ENCODE measurements around the gene PRAC1.
A peak's percentile ranks its signal among the peaks of the same experiment; 100 is the strongest.

Gene PRAC1

GRCh38 chr17:48761114-48761513, 38.8 kb upstream of the PRAC1 start:
- H4K20me1 ChIP-seq (ENCODE audit: insufficient read depth, low read length): no peaks in the 10 kb centered on the region
- no peaks in the 10 kb centered on the region for H3K9me3 ChIP-seq (ENCODE audit: insufficient read depth, low read length)
- H3K36me3 ChIP-seq (replicated peaks; ENCODE audit: low read depth, low read length): no peaks in the 10 kb centered on the region
- no peak for TF ChIP-seq EZH2phosphoT487 (IDR thresholded peaks at IDR 0.05; ENCODE audit: low read depth)
- TF ChIP-seq, protein P1, sequence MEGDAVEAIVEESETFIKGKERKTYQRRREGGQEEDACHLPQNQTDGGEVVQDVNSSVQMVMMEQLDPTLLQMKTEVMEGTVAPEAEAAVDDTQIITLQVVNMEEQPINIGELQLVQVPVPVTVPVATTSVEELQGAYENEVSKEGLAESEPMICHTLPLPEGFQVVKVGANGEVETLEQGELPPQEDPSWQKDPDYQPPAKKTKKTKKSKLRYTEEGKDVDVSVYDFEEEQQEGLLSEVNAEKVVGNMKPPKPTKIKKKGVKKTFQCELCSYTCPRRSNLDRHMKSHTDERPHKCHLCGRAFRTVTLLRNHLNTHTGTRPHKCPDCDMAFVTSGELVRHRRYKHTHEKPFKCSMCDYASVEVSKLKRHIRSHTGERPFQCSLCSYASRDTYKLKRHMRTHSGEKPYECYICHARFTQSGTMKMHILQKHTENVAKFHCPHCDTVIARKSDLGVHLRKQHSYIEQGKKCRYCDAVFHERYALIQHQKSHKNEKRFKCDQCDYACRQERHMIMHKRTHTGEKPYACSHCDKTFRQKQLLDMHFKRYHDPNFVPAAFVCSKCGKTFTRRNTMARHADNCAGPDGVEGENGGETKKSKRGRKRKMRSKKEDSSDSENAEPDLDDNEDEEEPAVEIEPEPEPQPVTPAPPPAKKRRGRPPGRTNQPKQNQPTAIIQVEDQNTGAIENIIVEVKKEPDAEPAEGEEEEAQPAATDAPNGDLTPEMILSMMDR (IDR thresholded peaks at IDR 0.05; ENCODE audit: low read depth, low read length): no peak
- H3K79me2 ChIP-seq (ENCODE audit: low read length): no peaks in the 10 kb centered on the region
- no peak overlapping the region for H3K27ac ChIP-seq (ENCODE audit: low read length)
- H3K27me3 ChIP-seq (ENCODE audit: low read depth, low read length): peaks cover 13% of the 10 kb centered on the region; the same call in 1 of the 2 replicates
- H3K4me2 ChIP-seq (ENCODE audit: low read length): no peak overlapping the region
- H3K4me1 ChIP-seq (ENCODE audit: low read length): peaks cover 11% of the 10 kb centered on the region
- H3K9ac ChIP-seq (ENCODE audit: low read length): no peak overlapping the region
- H2AFZ ChIP-seq (ENCODE audit: low read depth, low read length): no peak overlapping the region
- no peak overlapping the region for H3K4me3 ChIP-seq (ENCODE audit: low read length)

DNA sequence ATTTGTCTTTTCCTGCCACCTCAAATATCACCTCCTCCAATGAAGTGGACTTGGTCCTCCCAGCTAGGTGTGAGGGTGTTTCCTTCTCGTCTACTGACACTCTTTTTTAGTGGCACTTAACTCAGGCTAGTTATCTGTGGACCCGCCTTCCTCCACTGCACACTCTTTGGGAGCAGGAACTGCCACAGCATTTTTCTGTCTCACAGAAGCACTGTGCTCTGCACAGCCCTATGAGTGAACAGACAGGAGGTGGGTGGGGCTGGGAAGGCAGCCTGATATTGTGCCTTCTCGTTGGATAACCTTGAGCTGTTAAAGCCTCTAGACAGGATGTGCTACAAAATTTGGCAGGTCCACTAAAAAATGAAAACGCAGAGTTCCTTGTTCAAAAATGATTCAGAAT, 38.1 kb upstream of the PRAC1 start:
- Histone ChIP-seq H3K36me3 (replicated peaks; ENCODE audit: low read depth, low read length) (no peaks in the 10 kb centered on the region), H2AFZ (ENCODE audit: low read depth, low read length) (no peak overlapping the region), H4K20me1 (ENCODE audit: insufficient read depth, low read length) (no peaks in the 10 kb centered on the region), H3K27ac (ENCODE audit: low read length) (no peak overlapping the region), H3K4me1 (ENCODE audit: low read length) (peaks cover 14% of the 10 kb centered on the region), H3K4me3 (ENCODE audit: low read length) (no peak overlapping the region), H3K9me3 (ENCODE audit: insufficient read depth, low read length) (no peaks in the 10 kb centered on the region), H3K27me3 (ENCODE audit: low read depth, low read length) (peaks cover 13% of the 10 kb centered on the region; the same call in 1 of the 2 replicates), H3K4me2 (ENCODE audit: low read length) (no peak overlapping the region), H3K9ac (ENCODE audit: low read length) (no peak overlapping the region), H3K79me2 (ENCODE audit: low read length) (no peaks in the 10 kb centered on the region)
- TF ChIP-seq, protein P1 (IDR thresholded peaks at IDR 0.05; ENCODE audit: low read depth, low read length): no peak
- no peak for TF ChIP-seq EZH2phosphoT487 (IDR thresholded peaks at IDR 0.05; ENCODE audit: low read depth)

- H3K4me2 ChIP-seq (ENCODE audit: low read length): no peak overlapping the region
- no peak overlapping the region for H3K9ac ChIP-seq (ENCODE audit: low read length)
- H2AFZ ChIP-seq (ENCODE audit: low read depth, low read length): no peak overlapping the region
- no peak overlapping the region for H3K27ac ChIP-seq (ENCODE audit: low read length)
- TF ChIP-seq, protein P1 (IDR thresholded peaks at IDR 0.05; ENCODE audit: low read depth, low read length): no peak
- no peak for TF ChIP-seq EZH2phosphoT487 (IDR thresholded peaks at IDR 0.05; ENCODE audit: low read depth)
- H3K9me3 ChIP-seq (ENCODE audit: insufficient read depth, low read length): no peaks in the 10 kb centered on the region
- peaks cover 17% of the 10 kb centered on the region for H3K4me1 ChIP-seq (ENCODE audit: low read length)
- H3K27me3 ChIP-seq (ENCODE audit: low read depth, low read length): peaks cover 13% of the 10 kb centered on the region; the same call in 1 of the 2 replicates
- H3K4me3 ChIP-seq (ENCODE audit: low read length): no peak overlapping the region
- no peaks in the 10 kb centered on the region for H3K79me2 ChIP-seq (ENCODE audit: low read length)
- H3K36me3 ChIP-seq (replicated peaks; ENCODE audit: low read depth, low read length): no peaks in the 10 kb centered on the region
- H4K20me1 ChIP-seq (ENCODE audit: insufficient read depth, low read length): no peaks in the 10 kb centered on the region
These were observed 37.0 kb upstream of the PRAC1 start for GRCh38 chr17:48759288-48759687.

DNA sequence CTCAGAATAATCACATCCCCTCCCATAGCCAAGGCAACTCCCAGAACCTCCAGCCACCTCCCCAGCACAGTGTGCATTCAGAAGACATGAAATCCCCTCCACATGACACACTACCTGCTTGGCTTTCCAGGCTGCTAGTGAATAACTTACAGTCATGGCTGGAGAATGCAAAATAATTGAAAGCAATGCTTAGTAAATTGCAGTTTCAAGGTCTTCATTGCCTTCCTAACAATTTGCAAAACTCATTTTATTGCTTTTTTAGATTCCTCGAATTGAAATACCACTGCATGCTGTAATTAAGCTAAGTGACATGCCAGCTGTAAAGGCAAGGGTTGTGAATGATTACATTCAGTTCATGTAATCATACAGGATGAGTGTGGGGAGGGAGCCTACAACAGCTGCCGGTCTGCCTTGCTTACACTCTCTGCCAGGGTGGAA, 35.2 kb upstream of the PRAC1 start:
- Histone ChIP-seq H3K27ac (ENCODE audit: low read length) (no peak overlapping the region), H3K9me3 (ENCODE audit: insufficient read depth, low read length) (no peaks in the 10 kb centered on the region), H3K36me3 (replicated peaks; ENCODE audit: low read depth, low read length) (no peaks in the 10 kb centered on the region), H3K27me3 (ENCODE audit: low read depth, low read length) (peaks cover 4% of the 10 kb centered on the region; the same call in 1 of the 2 replicates), H3K9ac (ENCODE audit: low read length) (no peak overlapping the region), H3K79me2 (ENCODE audit: low read length) (no peaks in the 10 kb centered on the region), H3K4me3 (ENCODE audit: low read length) (no peak overlapping the region), H4K20me1 (ENCODE audit: insufficient read depth, low read length) (no peaks in the 10 kb centered on the region), H3K4me2 (ENCODE audit: low read length) (peak overlapping the region; percentile 63; the same call in 1 of the 2 replicates), H3K4me1 (ENCODE audit: low read length) (peaks cover 17% of the 10 kb centered on the region), H2AFZ (ENCODE audit: low read depth, low read length) (peak overlapping the region; percentile 78; the same call in 1 of the 2 replicates)
- TF ChIP-seq, protein P1 (IDR thresholded peaks at IDR 0.05; ENCODE audit: low read depth, low read length): no peak
- TF ChIP-seq EZH2phosphoT487 (IDR thresholded peaks at IDR 0.05; ENCODE audit: low read depth): no peak
